ENCODE results near the gene SPOCK2. TPM values are rescaled to one million over a fixed set of nuclear protein-coding genes. Genes with fewer than 3 reads are reported as not detected.

Gene SPOCK2
- polyA plus RNA-seq, 1 donor from 2014 or later: 5.6 TPM

DNA sequence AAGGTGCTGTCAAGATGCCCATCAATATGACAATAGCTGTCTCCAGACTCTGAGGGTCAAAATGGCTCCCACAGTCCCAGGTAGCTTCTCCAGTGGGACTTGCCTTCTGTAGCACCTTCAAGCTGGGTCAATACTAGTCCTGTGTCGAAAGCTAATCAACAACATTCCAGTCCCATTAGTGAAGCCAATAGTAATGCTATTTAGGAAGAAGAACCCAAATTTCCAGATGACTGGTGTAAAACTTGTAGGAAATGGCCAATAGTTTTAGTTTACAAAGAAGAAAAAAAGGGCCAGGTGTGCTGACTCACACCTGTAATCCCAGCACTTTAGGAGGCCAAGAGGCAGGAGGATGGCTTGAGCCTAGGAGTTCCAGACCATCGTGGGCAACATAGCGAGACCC is 2.0 kb upstream of the SPOCK2 start:
- H4K20me1 ChIP-seq (ENCODE audit: insufficient read depth): no peaks in the 10 kb centered on the region
- no peaks in the 10 kb centered on the region for H3K36me3 ChIP-seq (ENCODE audit: insufficient read depth, low read length)
- TF ChIP-seq, protein P1, sequence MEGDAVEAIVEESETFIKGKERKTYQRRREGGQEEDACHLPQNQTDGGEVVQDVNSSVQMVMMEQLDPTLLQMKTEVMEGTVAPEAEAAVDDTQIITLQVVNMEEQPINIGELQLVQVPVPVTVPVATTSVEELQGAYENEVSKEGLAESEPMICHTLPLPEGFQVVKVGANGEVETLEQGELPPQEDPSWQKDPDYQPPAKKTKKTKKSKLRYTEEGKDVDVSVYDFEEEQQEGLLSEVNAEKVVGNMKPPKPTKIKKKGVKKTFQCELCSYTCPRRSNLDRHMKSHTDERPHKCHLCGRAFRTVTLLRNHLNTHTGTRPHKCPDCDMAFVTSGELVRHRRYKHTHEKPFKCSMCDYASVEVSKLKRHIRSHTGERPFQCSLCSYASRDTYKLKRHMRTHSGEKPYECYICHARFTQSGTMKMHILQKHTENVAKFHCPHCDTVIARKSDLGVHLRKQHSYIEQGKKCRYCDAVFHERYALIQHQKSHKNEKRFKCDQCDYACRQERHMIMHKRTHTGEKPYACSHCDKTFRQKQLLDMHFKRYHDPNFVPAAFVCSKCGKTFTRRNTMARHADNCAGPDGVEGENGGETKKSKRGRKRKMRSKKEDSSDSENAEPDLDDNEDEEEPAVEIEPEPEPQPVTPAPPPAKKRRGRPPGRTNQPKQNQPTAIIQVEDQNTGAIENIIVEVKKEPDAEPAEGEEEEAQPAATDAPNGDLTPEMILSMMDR (IDR thresholded peaks at IDR 0.05; ENCODE audit: poor library complexity, severe bottlenecking): no peak
- TF ChIP-seq RAD21 (conservative IDR thresholded peaks at IDR 0.05) (no peak), EZH2 (IDR thresholded peaks at IDR 0.05; ENCODE audit: borderline replicate concordance, insufficient read depth, low read length, poor library complexity, severe bottlenecking) (no peak), EP300 (conservative IDR thresholded peaks at IDR 0.05; ENCODE audit: poor library complexity, severe bottlenecking) (no peak), SMC3 (conservative IDR thresholded peaks at IDR 0.05; ENCODE audit: poor library complexity) (no peak), MXI1 (conservative IDR thresholded peaks at IDR 0.05; ENCODE audit: poor library complexity, severe bottlenecking) (no peak), POLR2AphosphoS5 (IDR thresholded peaks at IDR 0.05) (no peak), TAF1 (IDR thresholded peaks at IDR 0.05; ENCODE audit: low read depth) (no peak)
- TF ChIP-seq, protein P2, sequence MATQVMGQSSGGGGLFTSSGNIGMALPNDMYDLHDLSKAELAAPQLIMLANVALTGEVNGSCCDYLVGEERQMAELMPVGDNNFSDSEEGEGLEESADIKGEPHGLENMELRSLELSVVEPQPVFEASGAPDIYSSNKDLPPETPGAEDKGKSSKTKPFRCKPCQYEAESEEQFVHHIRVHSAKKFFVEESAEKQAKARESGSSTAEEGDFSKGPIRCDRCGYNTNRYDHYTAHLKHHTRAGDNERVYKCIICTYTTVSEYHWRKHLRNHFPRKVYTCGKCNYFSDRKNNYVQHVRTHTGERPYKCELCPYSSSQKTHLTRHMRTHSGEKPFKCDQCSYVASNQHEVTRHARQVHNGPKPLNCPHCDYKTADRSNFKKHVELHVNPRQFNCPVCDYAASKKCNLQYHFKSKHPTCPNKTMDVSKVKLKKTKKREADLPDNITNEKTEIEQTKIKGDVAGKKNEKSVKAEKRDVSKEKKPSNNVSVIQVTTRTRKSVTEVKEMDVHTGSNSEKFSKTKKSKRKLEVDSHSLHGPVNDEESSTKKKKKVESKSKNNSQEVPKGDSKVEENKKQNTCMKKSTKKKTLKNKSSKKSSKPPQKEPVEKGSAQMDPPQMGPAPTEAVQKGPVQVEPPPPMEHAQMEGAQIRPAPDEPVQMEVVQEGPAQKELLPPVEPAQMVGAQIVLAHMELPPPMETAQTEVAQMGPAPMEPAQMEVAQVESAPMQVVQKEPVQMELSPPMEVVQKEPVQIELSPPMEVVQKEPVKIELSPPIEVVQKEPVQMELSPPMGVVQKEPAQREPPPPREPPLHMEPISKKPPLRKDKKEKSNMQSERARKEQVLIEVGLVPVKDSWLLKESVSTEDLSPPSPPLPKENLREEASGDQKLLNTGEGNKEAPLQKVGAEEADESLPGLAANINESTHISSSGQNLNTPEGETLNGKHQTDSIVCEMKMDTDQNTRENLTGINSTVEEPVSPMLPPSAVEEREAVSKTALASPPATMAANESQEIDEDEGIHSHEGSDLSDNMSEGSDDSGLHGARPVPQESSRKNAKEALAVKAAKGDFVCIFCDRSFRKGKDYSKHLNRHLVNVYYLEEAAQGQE (IDR thresholded peaks at IDR 0.05; ENCODE audit: borderline replicate concordance): no peak
- no peaks in the 10 kb centered on the region for H3K9me2 ChIP-seq (ENCODE audit: insufficient read depth, low read length)
- no peaks in the 10 kb centered on the region for H3K79me2 ChIP-seq (replicated peaks; ENCODE audit: insufficient read depth, low read length)
- H3K9ac ChIP-seq (ENCODE audit: low read length): no peak overlapping the region
- no peak overlapping the region for H3K4me3 ChIP-seq (ENCODE audit: low read length)
- H3K27me3 ChIP-seq (ENCODE audit: insufficient read depth, low read depth, low read length): peaks cover 53% of the 10 kb centered on the region
- no peak overlapping the region for H2AFZ ChIP-seq (ENCODE audit: low read depth, low read length)
- no peaks in the 10 kb centered on the region for H3F3A ChIP-seq (ENCODE audit: insufficient read depth, low read length, poor library complexity, severe bottlenecking)
- H3K4me2 ChIP-seq (ENCODE audit: low read length): no peak overlapping the region
- H3K27ac ChIP-seq (ENCODE audit: low read length): no peak overlapping the region
- no peaks in the 10 kb centered on the region for H3K9me3 ChIP-seq (ENCODE audit: low read length)

DNA sequence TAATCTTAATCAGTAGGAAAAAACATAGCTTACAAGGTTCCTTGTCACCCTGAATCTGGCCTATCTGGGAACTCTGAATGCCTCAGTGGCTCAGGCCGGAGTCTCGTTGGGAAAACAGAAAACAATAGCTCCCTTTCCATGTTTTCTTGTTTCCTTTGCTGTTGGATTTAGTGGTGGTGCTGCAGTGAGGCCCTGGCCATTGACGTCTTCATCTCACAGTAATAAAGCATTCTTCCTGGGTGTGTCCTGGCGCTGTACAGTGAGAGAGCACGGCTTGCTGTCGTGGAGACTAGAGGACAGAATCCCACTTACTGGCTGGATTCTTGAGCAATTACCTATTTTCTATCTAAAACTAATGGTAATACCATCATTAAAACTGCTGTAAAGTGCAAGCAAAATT is 1.3 kb upstream of the SPOCK2 start:
- Histone ChIP-seq H4K20me1 (ENCODE audit: insufficient read depth) (no peaks in the 10 kb centered on the region), H3K9me2 (ENCODE audit: insufficient read depth, low read length) (no peaks in the 10 kb centered on the region), H3K4me2 (ENCODE audit: low read length) (no peak overlapping the region), H3K9me3 (ENCODE audit: low read length) (no peaks in the 10 kb centered on the region), H3K4me3 (ENCODE audit: low read length) (no peak overlapping the region), H3K9ac (ENCODE audit: low read length) (no peak overlapping the region), H2AFZ (ENCODE audit: low read depth, low read length) (no peak overlapping the region), H3K27ac (ENCODE audit: low read length) (no peak overlapping the region), H3K27me3 (ENCODE audit: insufficient read depth, low read depth, low read length) (peaks cover 60% of the 10 kb centered on the region), H3F3A (ENCODE audit: insufficient read depth, low read length, poor library complexity, severe bottlenecking) (no peaks in the 10 kb centered on the region), H3K79me2 (replicated peaks; ENCODE audit: insufficient read depth, low read length) (no peaks in the 10 kb centered on the region), H3K36me3 (ENCODE audit: insufficient read depth, low read length) (no peaks in the 10 kb centered on the region)
- TF ChIP-seq POLR2AphosphoS5 (IDR thresholded peaks at IDR 0.05) (no peak), EZH2 (IDR thresholded peaks at IDR 0.05; ENCODE audit: borderline replicate concordance, insufficient read depth, low read length, poor library complexity, severe bottlenecking) (no peak), MXI1 (conservative IDR thresholded peaks at IDR 0.05; ENCODE audit: poor library complexity, severe bottlenecking) (no peak), TAF1 (IDR thresholded peaks at IDR 0.05; ENCODE audit: low read depth) (no peak), EP300 (conservative IDR thresholded peaks at IDR 0.05; ENCODE audit: poor library complexity, severe bottlenecking) (no peak), SMC3 (conservative IDR thresholded peaks at IDR 0.05; ENCODE audit: poor library complexity) (no peak), RAD21 (conservative IDR thresholded peaks at IDR 0.05) (no peak)
- TF ChIP-seq, protein P2 (IDR thresholded peaks at IDR 0.05; ENCODE audit: borderline replicate concordance): no peak
- TF ChIP-seq, protein P1 (IDR thresholded peaks at IDR 0.05; ENCODE audit: poor library complexity, severe bottlenecking): no peak
